NCI-H524 treated with DMSO at 0.1 percent for 48 hours (cell line): Measurements from ENCODE around the gene TMEM50B.
"Not testable (repeated sequence)": the region's sequence is repeated elsewhere in the genome, so short reads cannot be mapped to it uniquely, and the experiment has no call there.

Experiments
- DNase-seq: peaks from one replicate; lab custom pipeline; 2025; lab: John Stamatoyannopoulos, UW

The TMEM50B gene

DNA sequence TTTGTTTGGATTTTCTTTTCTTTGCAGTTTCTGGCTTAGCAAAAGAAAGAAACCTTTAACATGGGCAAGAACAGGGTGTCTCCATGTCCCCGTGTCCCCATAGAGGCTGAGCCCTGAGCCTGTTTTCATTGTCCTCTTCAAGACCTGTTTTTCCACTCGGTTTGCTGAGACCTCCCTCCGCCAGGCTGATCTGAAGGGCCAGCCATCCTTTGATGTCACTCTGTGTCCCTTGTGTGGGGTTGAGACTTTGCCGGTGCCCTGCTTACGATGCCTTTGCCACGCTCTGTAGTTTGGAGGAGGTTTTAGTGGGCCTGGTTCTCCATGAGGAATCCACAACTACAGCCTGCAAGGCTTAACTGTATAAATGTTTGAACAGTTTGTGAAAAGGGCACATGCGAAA, 52.7 kb downstream of the TMEM50B start:
- DNase-seq, result no peak

DNA sequence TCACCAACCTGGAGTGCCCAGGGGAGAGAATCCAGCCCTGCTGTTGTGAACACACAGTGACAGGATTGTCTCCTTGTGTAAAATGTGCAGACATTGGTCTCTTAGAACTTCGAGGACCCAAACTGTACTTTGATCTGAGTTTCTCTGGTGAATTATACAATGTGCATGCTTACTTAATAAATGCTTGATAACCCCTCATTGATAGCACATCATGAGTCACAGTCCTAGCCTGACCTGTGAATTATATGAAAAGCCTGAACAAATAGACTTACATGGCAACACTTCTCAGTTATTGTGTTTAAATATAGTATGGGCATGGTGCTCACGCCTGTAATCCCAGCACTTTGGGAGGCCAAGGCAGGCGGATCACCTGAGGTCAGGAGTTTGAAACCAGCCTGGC, 53.9 kb downstream of the TMEM50B start:
- no peak for DNase-seq

DNA sequence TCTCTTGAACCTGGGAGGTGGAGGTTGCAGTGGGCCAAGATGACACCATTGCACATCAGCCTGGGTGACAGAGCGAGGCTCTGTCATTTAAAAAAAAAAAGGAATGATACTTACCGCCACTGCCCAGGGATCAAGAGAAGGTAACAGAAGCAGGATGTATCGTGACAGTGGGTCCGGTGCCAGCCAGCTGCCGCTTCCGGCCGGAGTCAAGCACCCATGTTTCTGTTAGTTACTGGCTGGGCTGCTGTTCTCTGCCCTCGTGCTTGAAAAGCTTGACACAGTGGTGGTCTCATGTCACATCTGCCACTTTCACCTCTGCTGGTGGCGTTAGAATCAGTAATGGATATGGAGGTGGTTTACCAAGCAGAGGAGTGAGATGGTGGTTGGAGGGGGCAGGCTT, 55.6 kb downstream of the TMEM50B start:
- DNase-seq, result no peak

DNA sequence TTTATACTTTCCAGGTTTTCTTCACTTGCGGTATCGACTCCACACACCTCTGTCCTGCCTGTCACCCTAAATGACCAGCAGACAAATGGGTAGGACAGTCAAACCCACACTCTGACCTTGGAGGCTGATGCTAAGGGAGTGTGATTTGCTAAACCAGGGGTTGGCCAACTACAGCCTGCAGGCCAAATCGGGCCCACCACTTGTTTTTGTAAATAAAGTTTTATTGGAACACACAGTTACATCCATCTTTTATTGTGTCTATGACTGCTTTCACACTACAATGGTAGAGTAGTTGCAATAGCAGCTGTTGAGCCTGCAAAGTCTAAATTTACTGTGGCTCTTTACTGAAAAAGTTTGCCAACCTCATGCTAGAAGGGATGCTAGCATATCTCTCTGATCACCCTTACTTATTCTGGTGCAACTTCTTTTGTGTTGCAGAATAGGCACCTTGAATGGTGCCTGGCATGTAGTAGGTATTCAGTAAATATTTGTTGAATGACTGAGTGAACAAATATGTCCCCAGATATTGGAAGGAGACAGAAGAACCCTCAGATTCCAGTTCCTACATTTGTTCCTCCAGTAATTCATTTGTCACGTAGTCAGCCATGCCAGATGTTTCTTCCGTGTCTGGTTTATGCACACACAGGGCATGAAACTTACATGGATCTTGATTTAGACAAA, 57.9 kb downstream of the TMEM50B start:
- DNase-seq, result no peak

DNA sequence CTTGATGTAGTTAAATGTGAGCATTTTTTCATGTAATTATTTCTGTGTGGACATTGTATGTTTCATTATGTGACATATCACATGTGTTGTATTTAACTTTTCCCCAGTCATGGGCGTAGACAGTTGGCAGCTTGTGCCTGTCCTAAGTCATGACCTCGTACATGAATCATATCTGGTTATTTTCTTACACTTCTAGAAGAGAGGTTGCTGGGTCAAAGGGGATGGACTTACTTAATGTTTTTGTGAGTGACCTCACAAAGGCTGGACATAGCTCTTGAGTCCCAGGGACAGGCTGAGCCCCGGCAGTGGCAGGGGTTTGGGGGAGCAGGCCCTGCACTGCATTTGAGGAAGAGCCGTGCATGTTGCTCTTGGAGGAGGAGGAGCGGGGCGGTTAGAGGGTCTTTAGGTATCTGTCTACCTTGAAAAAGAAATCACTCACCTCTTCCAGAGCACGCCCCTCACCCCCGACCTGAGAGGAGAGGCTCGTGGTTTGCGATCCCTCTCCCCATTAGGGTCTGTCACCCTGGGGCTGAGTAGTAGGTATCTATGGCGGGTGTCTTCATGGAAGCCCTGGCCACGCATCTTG, 60.1 kb downstream of the TMEM50B start:
- no peak for DNase-seq

DNA sequence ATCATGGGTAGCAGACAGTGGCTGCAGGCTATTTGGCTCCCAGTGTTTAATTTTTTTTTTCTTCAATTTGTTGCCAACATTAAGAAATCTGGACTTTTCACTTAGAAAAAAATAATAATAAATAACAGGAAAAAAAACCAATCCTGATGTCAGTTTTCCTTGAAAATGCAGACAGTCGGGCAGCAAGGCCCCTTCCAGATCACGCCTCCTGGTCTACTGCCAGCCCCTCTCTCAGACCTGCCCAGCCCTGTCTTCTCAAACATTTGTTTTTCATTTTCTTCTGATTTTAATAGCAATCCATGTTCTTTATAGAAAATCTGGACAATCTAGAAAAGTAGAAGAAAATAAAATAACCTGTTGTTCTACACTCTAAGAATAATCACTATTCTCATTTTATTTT, 61.1 kb downstream of the TMEM50B start:
- no peak for DNase-seq

DNA sequence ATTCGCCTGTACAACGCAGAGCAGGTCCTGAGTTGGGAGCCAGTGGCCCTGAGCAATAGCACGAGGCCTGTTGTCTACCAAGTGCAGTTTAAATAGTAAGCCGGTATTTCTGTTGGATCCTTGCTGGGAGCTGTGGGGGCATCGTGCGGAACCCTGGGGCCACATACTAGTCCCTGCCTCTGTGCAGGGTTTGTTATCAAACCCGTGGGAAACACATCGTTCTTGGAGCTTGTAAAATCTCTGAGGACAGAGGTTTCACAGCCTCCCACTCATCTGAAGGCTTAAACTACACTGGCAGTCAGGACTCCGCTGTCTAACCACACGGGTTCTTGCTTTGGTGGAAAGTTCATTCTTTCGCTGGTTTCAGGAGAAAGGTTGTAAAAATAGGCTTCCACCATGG, 64.8 kb downstream of the TMEM50B start:
- no peak for DNase-seq

DNA sequence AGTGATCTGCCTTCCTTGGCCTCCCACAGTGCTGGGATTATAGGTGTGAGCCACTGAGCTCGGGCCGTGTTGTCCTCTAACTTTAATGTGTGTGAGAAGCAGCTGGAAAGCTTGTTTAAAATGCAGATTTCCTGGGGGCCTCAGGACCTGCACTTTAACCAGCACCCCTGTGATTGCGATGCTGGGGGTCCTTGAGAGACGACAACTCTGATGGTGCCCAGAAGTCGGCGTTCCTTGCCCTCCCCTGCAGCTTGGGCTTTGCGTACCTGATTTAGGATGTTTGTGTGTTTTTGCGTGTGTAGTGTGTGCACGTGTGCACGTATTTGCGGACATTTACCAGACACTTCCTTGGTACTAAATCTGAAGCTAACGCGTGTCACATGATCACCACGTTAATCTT, 65.7 kb downstream of the TMEM50B start:
- no peak for DNase-seq

DNA sequence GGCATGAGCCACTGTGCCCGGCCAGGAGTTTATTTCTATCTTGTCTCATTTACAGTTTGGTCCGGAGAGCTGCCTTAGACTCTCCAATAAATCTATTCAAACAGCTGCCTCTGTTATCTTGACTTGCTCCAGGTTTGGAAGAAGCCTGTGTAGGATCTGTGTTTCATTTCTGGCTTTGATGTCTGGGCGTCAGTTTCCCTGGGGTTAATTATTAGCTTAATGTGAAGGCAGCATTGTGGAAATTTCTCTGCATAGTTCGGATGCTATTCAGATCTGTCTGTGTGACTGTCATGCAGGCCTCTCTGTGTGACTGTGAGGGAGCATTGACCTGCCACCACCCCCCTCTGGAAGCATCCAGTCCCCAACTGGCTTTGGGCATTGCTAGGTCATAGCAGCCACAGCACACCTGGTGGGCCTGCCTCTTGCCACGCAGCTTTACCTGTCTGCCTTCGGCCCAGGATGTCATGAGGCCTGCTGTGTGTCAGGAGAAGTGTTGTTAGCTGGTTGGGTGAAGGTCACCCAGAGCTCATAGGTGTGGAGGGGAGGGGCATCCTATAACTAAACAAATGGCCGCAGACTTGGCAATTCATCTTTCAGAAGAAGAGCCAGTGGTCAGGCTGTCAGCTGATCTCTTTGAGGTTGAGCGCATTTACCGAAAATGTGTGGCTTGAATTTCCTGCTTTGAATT, 66.8 kb downstream of the TMEM50B start:
- DNase-seq, result no peak

DNA sequence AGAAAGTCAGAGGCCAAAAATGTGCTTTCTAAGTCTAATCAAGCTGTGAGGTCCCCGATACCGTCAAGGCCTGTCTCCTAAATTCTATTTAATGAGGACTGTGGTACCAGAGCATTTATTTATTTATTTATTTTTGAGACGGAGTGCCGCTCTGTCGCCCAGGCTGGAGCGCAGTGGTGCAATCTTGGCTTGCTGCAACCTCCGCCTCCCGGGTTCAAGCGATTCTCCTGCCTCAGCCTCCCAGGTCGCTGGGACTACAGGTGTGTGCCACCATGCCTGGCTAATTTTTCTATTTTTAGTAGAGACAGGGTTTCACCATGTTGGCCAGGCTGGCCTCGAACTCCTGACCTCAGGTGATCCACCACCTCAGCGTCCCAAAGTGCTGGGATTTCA, 67.3 kb downstream of the TMEM50B start:
- DNase-seq, result not testable (repeated sequence)

DNA sequence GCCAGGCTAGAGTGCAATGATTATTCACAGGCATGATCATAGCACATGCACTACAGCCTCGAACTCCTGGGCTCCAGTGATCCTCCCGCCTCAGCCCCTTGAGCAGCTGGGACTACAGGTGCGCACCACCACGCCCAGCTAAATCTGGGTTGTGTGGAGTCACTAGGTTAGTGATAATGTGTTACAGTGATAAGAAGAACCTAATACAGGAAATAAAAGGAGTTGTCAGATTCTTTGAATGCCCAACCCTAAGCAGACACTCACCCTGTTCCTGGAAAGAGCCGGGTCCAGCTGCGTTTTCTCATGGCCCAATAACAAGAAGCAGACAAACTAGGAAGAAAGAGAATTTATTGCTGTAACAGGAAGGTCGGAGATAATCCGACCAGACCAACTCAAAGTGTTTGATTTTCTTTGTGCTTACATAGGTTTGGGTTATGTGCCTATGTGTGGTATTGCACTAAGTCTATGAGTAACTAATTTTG, 67.8 kb downstream of the TMEM50B start:
- no peak for DNase-seq

DNA sequence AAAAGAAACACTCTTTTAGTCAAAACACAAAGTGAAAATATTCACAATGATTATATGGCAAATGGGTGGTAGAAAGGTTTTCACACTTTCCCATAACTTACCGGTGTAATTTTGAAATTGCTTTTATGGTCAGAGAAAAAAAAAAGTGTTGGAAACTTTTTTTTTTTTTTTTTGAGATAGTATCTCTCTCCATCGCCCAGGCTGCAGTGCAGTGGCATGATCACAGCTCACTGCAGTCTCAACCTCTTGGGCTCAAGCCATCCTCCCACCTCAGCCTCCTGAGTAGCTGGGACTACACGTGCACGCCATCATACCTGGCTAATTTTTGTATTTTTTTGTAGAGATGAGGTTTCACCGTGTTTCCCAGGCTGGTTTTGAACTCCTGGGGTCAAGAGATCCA, 73.3 kb downstream of the TMEM50B start:
- no peak for DNase-seq

DNA sequence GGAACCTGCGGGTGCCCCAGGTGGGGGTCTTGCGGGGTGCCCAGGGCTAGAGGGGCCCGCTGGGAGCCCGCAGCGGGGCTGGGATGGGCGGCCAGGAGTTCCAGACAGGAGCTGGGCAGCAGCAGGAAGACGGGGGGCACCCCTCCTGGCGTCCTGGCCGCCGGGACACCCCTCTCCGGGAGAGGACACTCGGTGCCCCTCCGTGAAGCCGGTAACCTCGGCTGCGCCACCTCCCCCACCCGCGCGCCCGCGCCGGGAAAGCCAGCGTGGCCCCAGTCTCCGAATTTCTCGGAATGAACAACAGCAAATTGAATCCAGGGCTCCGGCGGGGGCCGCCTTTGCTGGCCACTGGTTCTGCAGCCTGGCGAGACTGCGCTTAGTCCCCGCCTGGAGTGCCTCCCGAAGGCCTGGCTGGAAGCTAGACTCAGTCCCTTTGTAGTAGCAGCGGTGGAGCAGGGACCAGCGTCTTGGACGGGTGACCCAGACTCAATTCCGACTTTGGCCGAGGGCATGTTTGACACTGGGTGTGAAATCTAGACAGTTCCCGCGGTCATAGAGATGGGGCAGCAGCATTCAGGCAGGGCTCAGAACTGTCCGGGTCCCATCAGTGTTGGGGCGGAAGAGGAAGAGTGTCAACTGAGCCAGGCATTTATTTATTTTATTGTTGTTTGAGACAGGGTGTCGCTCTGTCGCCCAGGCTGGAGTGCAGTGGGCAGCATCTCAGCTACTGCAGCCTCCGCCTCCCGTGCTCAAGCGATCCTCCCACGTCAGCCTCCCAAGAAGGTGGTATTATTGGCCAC, 75.8 kb downstream of the TMEM50B start:
- no peak for DNase-seq

DNA sequence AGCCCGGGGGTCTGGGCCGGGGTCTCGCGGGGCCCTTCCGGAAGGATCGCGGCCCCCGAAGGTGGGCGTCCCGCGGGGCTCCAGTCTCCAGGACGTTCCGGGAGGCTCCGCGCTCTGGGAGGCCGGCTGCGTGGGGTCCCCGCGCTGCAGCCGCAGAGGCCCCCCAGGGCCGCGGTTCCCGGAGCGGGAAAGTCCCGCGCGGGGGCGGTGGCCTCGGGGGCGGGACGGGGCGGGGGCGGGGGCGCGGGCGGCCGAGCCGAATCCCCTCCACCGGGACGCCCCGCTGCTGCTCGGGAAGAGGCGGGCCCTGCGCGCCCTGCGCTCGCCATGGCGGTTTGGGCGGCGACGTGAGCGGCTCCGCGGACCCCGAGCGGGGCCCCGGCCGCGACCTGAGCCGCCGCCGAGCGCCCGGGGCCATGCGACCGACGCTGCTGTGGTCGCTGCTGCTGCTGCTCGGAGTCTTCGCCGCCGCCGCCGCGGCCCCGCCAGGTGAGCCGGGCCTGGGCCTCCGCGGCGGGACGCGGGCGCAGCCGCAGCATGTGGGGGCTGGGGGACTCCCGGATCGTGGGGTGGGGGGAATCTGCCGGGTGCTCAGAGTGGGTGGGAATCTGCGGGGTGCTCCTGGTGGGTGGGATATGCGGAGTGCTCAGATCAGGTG, 76.5 kb downstream of the TMEM50B start, which contains the start of gene IFNGR2:
Gene IFNGR2, plus strand, starts transcription at position 286 of the 658 bp plus-strand sequence. Its CDS starts 131 bp downstream, at position 417.
- no peak for DNase-seq

DNA sequence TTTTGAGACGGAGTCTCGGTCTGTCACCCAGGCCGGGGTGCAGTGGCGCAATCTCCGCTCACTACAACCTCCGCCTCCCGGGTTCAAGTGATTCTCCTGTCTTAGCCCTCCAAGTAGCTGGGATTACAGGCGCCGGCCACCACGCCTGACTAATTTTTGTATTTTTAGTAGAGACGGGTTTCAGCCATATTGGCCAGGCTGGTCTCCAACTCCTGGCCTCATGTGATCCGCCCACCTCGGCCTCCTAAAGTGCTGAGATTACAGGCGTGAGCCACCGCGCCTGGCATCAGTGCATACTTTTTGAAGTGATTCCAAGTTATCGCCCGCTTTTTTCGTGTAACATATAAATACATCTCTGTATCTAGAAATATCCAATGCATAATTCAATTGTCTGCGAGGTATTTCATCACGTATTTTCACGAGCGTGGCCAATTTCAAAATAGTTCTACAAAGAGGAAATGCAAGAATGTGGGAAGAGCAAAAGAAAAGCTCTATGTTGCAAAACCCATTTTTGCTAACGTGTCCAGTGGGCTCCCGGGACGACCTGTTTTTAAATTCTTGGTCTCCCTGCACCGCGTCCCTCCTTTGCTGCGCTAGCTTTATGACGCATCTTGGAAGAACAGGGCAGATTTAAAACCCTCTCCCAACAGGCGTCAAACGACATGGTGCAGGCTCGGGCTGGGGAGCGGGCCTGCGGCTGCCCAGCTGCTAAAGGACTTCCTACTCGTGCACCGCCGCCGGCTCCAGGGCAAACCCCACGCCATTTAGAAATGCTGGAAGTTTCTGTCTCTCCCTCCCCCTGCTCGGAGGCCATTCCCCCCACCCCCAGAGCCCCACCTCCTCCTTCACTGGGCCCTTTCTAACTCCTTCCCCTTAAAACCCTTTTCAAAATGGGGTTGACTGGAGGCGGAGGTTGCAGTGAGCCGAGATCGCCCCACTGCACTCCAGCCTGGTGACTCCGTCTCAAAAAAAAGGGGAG, 77.5 kb downstream of the TMEM50B start:
- DNase-seq, result no peak

DNA sequence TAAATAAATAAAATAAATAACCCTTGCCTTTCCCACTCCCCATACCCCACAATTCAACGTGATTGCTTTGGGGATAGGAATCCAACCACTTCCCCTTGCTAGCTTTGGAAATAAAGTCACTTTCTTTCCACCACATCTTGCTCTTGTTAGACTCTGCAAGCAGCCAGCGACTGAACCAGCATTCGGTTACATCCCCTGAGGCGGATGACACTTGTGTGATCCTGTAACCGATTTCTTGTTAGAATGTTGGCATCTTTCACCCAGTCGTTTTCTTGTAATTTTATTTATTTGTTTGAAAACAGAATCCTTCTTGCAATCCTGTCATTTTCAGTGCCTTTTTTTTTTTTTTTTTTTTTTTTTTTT, 78.2 kb downstream of the TMEM50B start:
- no peak for DNase-seq
